Measurements from ENCODE around the gene KCNN1.

GRCh38 chr19:17938092-17938845 is 28.6 kb upstream of the KCNN1 start:
- TF ChIP-seq EZH2 (IDR thresholded peaks at IDR 0.05; ENCODE audit: borderline replicate concordance, insufficient read depth, low read length, poor library complexity, severe bottlenecking) (no peak), POLR2AphosphoS5 (IDR thresholded peaks at IDR 0.05) (no peak), EP300 (conservative IDR thresholded peaks at IDR 0.05; ENCODE audit: poor library complexity, severe bottlenecking) (no peak)
- TF ChIP-seq, protein P1, sequence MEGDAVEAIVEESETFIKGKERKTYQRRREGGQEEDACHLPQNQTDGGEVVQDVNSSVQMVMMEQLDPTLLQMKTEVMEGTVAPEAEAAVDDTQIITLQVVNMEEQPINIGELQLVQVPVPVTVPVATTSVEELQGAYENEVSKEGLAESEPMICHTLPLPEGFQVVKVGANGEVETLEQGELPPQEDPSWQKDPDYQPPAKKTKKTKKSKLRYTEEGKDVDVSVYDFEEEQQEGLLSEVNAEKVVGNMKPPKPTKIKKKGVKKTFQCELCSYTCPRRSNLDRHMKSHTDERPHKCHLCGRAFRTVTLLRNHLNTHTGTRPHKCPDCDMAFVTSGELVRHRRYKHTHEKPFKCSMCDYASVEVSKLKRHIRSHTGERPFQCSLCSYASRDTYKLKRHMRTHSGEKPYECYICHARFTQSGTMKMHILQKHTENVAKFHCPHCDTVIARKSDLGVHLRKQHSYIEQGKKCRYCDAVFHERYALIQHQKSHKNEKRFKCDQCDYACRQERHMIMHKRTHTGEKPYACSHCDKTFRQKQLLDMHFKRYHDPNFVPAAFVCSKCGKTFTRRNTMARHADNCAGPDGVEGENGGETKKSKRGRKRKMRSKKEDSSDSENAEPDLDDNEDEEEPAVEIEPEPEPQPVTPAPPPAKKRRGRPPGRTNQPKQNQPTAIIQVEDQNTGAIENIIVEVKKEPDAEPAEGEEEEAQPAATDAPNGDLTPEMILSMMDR (IDR thresholded peaks at IDR 0.05; ENCODE audit: poor library complexity, severe bottlenecking): peak; percentile 97

Measured in neural cell (in vitro differentiated cells).